Measurements from ENCODE around the gene CLSTN3.

CLSTN3 gene

DNA sequence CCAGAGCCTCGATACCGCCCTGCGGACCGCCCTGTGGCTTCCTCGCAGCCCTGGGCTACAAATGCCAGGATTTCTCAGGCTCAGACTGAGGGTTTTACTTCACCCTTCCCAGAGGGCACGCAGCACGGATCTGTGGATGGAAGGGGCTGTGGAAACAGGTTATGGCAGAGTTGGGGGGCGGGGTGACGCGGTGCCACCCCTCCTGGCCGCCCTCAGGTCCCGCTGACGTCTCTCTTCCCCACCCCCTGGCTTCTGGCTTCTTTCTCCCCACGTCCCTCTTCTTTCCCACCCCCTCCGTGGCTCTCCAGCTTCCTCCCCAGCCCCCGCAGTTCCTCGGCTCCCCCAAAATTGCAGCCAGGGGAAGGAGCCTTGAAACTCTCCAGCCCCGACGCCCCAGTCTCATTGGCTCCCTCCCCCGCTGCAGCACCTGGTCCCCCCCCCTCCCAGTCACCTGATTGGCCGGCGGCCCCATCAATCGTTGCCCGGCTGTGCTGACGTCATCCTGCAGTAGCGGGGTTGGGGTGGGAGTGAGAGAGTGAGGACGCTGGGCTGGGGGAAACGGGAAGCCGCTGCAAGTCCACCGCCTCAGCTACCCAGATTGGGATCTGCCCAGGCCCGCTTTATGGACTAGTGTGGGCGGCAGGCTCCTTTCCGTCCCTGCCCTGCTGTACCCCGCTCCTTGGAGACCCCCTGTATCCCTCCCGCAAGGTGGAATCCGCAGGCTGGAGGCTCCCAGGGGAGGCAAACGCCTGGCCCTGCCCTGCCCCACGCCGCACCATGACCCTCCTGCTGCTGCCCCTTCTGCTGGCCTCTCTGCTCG is at the start of gene CLSTN3:
Gene CLSTN3 (plus strand): TSS at position 500 of the 820 bp plus-strand sequence. CDS start 278 bp downstream, at position 778.
- DNase-seq (ENCODE audit: low read depth): peak; percentile 35
- TF ChIP-seq, protein P1, sequence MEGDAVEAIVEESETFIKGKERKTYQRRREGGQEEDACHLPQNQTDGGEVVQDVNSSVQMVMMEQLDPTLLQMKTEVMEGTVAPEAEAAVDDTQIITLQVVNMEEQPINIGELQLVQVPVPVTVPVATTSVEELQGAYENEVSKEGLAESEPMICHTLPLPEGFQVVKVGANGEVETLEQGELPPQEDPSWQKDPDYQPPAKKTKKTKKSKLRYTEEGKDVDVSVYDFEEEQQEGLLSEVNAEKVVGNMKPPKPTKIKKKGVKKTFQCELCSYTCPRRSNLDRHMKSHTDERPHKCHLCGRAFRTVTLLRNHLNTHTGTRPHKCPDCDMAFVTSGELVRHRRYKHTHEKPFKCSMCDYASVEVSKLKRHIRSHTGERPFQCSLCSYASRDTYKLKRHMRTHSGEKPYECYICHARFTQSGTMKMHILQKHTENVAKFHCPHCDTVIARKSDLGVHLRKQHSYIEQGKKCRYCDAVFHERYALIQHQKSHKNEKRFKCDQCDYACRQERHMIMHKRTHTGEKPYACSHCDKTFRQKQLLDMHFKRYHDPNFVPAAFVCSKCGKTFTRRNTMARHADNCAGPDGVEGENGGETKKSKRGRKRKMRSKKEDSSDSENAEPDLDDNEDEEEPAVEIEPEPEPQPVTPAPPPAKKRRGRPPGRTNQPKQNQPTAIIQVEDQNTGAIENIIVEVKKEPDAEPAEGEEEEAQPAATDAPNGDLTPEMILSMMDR (conservative IDR thresholded peaks at IDR 0.05; ENCODE audit: low read length): no peak
- peak within 1 kb of the TSS; percentile 59 for H3K4me3 ChIP-seq (ENCODE audit: low read length)

DNA sequence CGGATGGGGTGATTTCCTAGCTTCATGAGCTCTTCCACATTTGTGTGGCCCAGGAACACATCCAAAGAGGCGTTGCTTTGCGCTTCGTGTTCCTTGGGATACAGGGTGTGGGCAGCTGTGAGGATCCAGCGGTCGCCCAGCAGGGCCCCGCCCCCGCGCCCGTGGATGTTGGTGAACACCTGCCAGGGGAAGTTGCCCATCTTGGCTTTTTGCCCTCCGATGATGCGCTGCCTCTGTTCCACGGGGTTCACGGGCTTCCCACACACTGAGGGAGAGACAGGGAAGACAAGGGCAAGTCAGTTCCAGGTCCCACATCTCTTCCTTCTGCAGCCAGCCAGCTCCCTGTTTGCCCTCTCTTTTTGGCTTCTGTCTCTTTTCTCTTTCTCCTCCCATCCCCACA is 49.1 kb upstream of the CLSTN3 start:
- DNase-seq (ENCODE audit: low read depth): no peak
- TF ChIP-seq, protein P1 (conservative IDR thresholded peaks at IDR 0.05; ENCODE audit: low read length): no peak
- no peak overlapping the region for H3K4me3 ChIP-seq (ENCODE audit: low read length)

DNA sequence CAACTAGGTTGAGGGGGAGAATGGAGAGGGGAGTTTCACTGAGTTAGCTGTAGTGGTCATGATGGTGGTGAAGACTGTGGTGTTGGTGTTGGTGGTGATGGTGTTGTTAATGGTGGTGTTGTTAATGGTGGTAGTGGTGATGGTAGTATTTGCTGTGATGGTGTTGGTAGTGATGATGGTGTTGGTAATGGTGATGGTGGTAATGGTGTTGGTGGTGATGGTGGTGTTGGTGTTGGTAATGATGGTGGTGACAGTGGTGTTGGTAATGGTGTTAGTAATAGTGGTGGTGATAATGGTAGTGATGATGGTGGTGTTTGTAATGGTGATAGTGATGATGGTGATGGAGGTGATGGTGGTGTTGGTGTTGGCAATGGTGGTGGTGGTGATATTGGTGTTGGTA is 47.0 kb upstream of the CLSTN3 start:
- TF ChIP-seq, protein P1 (conservative IDR thresholded peaks at IDR 0.05; ENCODE audit: low read length): no peak
- no peak for DNase-seq (ENCODE audit: low read depth)
- H3K4me3 ChIP-seq (ENCODE audit: low read length): no peak overlapping the region

DNA sequence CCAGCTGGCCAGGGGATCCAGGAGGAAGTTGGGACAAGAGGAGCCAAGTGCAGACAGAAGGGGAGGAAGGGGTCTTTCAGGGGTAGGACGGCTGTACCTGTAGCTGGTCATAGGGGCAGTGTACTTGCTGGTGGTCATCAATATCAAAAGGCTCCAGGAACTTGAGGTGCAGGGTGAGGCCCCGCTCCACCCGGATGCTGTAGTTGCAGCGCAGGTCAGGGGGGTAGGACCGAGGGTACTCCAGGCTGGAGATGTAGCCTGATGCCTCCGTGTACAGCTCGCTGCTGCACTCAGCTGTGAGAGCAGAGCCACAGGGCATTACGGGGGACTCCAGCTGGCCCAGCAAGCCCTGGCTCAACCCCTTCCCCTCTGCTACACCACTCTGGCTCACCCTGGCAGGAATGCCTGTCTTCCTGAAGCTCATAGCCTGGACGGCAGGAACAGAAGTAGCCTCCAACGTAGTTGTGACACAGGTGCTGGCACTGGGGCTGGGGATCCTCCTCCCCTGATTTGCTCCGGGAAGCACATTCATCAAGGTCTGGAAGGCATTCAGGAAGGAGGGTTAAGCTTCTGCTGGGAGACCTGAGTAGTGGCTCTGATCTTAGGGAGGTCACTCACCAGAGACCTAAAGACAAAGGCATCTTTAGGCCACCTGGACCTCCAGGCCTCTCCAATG is 40.8 kb upstream of the CLSTN3 start:
- TF ChIP-seq, protein P1 (conservative IDR thresholded peaks at IDR 0.05; ENCODE audit: low read length): no peak

DNA sequence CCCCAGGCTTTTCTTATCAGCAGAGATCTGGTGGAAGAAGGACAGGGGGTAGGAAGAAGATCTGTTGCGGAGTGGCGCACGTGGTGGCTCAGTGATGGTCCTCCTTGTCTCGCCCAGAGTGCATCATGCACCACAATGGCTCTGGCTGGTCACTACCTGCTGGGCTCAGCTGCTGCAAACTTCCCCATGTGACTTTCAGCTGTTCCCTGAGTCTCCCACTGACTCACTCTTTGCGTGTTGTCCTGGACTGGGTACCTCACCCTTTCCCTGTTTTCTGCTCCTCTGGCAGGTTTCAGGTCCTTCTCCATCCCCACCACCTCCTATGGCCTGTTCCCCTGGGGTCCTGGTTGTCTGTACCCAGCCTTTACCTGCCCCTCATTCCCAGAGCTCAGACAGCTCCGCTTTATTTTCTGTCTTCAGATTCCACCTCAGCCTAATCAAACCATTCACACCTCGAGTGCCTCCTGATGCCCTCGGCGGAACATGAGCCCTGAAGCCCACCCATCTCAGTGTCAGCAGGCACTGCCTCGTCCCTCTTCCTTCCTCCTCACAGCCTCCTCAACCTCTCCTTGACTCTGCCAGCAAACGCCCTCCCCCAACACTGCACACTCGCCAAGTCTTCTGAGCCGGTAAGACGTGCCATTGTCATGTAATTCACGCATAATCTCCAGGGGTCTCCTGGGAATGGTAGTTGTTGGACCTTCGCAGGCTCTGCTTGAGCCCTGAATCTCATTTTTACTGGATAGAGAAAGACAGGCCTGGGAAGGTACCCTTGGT is 39.8 kb upstream of the CLSTN3 start:
- H3K4me3 ChIP-seq (ENCODE audit: low read length): peak overlapping the region; percentile 97
- DNase-seq (ENCODE audit: low read depth): peak; percentile 9
- TF ChIP-seq, protein P1 (conservative IDR thresholded peaks at IDR 0.05; ENCODE audit: low read length): no peak

More for the DNA sequence above, 40.8 kb upstream of the CLSTN3 start:
- no peak for DNase-seq (ENCODE audit: low read depth)
- no peak overlapping the region for H3K4me3 ChIP-seq (ENCODE audit: low read length)

DNA sequence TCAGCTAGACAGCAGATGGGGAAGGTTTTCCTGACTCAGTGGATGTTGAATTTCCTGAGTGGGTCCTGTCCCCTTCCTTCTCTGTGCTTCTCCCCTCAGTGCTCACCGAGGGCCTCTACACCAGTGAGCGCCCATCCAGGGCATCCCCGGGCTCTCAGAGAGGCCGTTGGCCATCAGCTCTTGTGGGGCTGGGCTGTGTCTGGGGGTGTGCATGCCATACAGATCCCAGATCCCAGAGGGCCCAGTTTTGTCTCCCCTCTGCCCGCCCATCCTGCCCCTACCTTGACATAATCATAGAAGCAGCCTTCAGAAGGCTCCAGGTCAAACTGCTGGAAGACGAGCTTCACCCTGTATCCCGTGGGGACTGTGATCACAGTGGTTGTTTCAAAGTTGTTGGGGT is 39.0 kb upstream of the CLSTN3 start:
- DNase-seq (ENCODE audit: low read depth): no peak
- peak overlapping the region; percentile 97 for H3K4me3 ChIP-seq (ENCODE audit: low read length)
- TF ChIP-seq, protein P1 (conservative IDR thresholded peaks at IDR 0.05; ENCODE audit: low read length): no peak

Measured in AG10803 (cell line).